NCI-H345 treated with DMSO at 0.1 percent for 48 hours (cell line): ENCODE measurements around the gene EPB41.
A peak's percentile ranks its signal among the peaks of the same experiment; 100 is the strongest.

Experiments
- DNase-seq: peaks from one replicate; lab custom pipeline; 2025; ENCODE audit not compliant: unreplicated experiment; lab: John Stamatoyannopoulos, UW

Gene EPB41

GRCh38 chr1:28890836-28891235 is 23.5 kb upstream of the EPB41 start:
- DNase-seq: no peak

GRCh38 chr1:28891256-28891655 is 23.1 kb upstream of the EPB41 start:
- DNase-seq: no peak

GRCh38 chr1:28893403-28894102 is 20.8 kb upstream of the EPB41 start:
- DNase-seq: no peak

GRCh38 chr1:28894785-28895184 is 19.6 kb upstream of the EPB41 start:
- no peak for DNase-seq

- DNase-seq: no peak
Measured at GRCh38 chr1:28895896-28896608, 18.3 kb upstream of the EPB41 start.

- DNase-seq: no peak
Measured at GRCh38 chr1:28896609-28896986, 17.8 kb upstream of the EPB41 start.

GRCh38 chr1:28897789-28898188 is 16.6 kb upstream of the EPB41 start:
- DNase-seq: no peak

- DNase-seq: no peak
Measured at GRCh38 chr1:28898405-28898881, 15.9 kb upstream of the EPB41 start.

GRCh38 chr1:28899267-28899666 is 15.1 kb upstream of the EPB41 start:
- DNase-seq: no peak

- DNase-seq: no peak
Measured at GRCh38 chr1:28900562-28900961, 13.8 kb upstream of the EPB41 start.

- DNase-seq: no peak
Measured at GRCh38 chr1:28902738-28903137, 11.6 kb upstream of the EPB41 start.

- DNase-seq: no peak
Measured at GRCh38 chr1:28905921-28906666, 8.3 kb upstream of the EPB41 start.

- DNase-seq: no peak
Measured at GRCh38 chr1:28909198-28909597, 5.2 kb upstream of the EPB41 start.

- no peak for DNase-seq
Measured at GRCh38 chr1:28910379-28911115, 3.8 kb upstream of the EPB41 start.

- DNase-seq: no peak
Measured at GRCh38 chr1:28913786-28914227, 562 bp upstream of the EPB41 start.

GRCh38 chr1:28915031-28915895 is 894 bp downstream of the EPB41 start:
- DNase-seq: peak; percentile 45

GRCh38 chr1:28917757-28918118 is 3.4 kb downstream of the EPB41 start:
- no peak for DNase-seq

GRCh38 chr1:28921286-28921869 is 7.0 kb downstream of the EPB41 start:
- DNase-seq: no peak

GRCh38 chr1:28925350-28925891 is 11.1 kb downstream of the EPB41 start:
- no peak for DNase-seq
